ENCODE results near the gene TMPRSS11A.

Gene TMPRSS11A

GRCh38 chr4:67912080-67912479 is 51.2 kb downstream of the TMPRSS11A start:
- no peak for DNase-seq

- DNase-seq: no peak
Observed at GRCh38 chr4:67911638-67912037, 51.7 kb downstream of the TMPRSS11A start.

- no peak for DNase-seq
Observed at GRCh38 chr4:67911141-67911540, 52.2 kb downstream of the TMPRSS11A start.

- no peak for DNase-seq
Observed at GRCh38 chr4:67910585-67910905, 52.7 kb downstream of the TMPRSS11A start.

- no peak for DNase-seq
Observed at GRCh38 chr4:67909905-67910584, 53.2 kb downstream of the TMPRSS11A start.

- no peak for DNase-seq
Observed at GRCh38 chr4:67907650-67908049, 55.6 kb downstream of the TMPRSS11A start.

GRCh38 chr4:67899096-67899495 is 64.2 kb downstream of the TMPRSS11A start:
- no peak for DNase-seq

GRCh38 chr4:67897686-67898085 is 65.6 kb downstream of the TMPRSS11A start:
- DNase-seq: no peak

GRCh38 chr4:67896421-67897065 is 66.8 kb downstream of the TMPRSS11A start:
- no peak for DNase-seq

- DNase-seq: no peak
Observed at GRCh38 chr4:67894659-67895058, 68.6 kb downstream of the TMPRSS11A start.

- no peak for DNase-seq
Observed at GRCh38 chr4:67892905-67893304, 70.4 kb downstream of the TMPRSS11A start.

GRCh38 chr4:67892253-67892652 is 71.0 kb downstream of the TMPRSS11A start:
- no peak for DNase-seq

- DNase-seq: no peak
Observed at GRCh38 chr4:67891645-67892044, 71.6 kb downstream of the TMPRSS11A start.

GRCh38 chr4:67886281-67886680 is 77.0 kb downstream of the TMPRSS11A start:
- DNase-seq: no peak

- no peak for DNase-seq
Observed at GRCh38 chr4:67885762-67886161, 77.5 kb downstream of the TMPRSS11A start.

GRCh38 chr4:67884701-67885100 is 78.6 kb downstream of the TMPRSS11A start:
- no peak for DNase-seq

GRCh38 chr4:67883902-67884301 is 79.4 kb downstream of the TMPRSS11A start, which contains the start of gene TMPRSS11D:
Gene TMPRSS11D, minus strand, starts transcription at chr4:67884002. Its CDS starts 69 bp downstream, at chr4:67883933.
- no peak for DNase-seq

GRCh38 chr4:67883458-67883857 is 79.8 kb downstream of the TMPRSS11A start:
- no peak for DNase-seq

GRCh38 chr4:67880866-67881610 is 82.3 kb downstream of the TMPRSS11A start:
- DNase-seq: no peak

GRCh38 chr4:67879486-67879885 is 83.8 kb downstream of the TMPRSS11A start:
- DNase-seq: no peak

GRCh38 chr4:67877086-67877485 is 86.2 kb downstream of the TMPRSS11A start:
- DNase-seq: no peak

GRCh38 chr4:67874986-67875385 is 88.3 kb downstream of the TMPRSS11A start:
- no peak for DNase-seq

- DNase-seq: no peak
Observed at GRCh38 chr4:67873116-67873515, 90.2 kb downstream of the TMPRSS11A start.
